ENCODE data around the gene SELENOM. TPM values are rescaled to one million over a fixed set of nuclear protein-coding genes. Genes with fewer than 3 reads are reported as not detected.

Gene SELENOM, protein sequence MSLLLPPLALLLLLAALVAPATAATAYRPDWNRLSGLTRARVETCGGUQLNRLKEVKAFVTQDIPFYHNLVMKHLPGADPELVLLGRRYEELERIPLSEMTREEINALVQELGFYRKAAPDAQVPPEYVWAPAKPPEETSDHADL
- total RNA-seq (2021) = 16.3 to 24.6 TPM (median 22.6 TPM) in 3 replicates
- percentile 34 among the genes with signal in this experiment for Bru-seq, nascent RNA
- long read RNA-seq, experiment 1, transcript SELENOM-201 (5 exons, 694 nt) = major isoform, 22 of 24 reads
- long read RNA-seq, experiment 1, partial matches to known transcripts = 1 of 24 reads
- long read RNA-seq, experiment 1, other reads (novel, unspliced or antisense) = 0 of 24 reads
- long read RNA-seq, experiment 2, transcript SELENOM-201 (5 exons, 694 nt) = major isoform, 22 of 34 reads
- long read RNA-seq, experiment 2, transcript SELENOM-208 (5 exons, 605 nt) = minor isoform, 5 of 34 reads
- long read RNA-seq, experiment 2, partial matches to known transcripts = 0 of 34 reads
- long read RNA-seq, experiment 2, other reads (novel, unspliced or antisense) = 7 of 34 reads
- long read RNA-seq, experiment 3, partial matches to known transcripts = 0 of 3 reads
- long read RNA-seq, experiment 3, other reads (novel, unspliced or antisense) = 0 of 3 reads

DNA sequence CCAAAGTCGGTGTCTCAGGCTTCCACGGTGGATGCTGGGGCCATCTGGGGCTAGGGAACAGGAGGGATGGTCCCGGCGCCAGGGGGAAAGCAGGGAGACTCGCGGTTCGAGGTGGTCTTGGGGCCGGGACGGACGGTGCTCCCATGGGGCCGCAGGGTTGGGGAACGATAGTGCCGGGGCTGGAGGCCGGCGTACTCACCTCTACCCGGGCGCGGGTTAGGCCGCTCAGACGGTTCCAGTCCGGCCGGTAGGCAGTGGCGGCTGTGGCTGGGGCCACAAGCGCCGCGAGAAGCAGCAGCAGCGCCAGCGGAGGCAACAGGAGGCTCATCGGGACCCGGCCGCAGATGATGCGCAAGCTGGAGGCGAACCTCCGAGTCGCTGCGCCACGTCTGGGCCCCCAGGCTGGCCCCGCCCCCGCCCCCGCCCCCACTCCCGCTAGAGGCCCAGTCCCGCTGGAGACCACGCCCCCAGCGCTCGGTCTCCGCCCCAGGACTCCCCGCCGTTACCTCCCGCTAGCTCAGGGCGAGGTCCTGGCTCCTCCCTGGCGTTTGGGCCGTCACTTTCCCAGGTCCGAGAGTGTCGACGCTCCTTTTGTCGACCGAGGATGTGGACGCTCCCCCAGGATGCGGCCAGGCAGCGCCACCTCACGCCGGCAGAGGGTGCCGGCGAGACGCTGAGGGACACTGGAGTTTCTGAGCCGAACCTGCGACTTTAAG is at the start of gene SELENOM:
TSS of gene SELENOM (minus strand) at position 391 of the 716 bp plus-strand sequence. CDS start at position 328, 63 bp downstream.
- ATAC-seq = peak; percentile 85
- H3K9me3 Mint-ChIP-seq = 0 out of 2 replicates have a peak, but pooled peaks cover under 1% of the 10 kb centered on the region
- peak; percentile 95 for DNase-seq (ENCODE audit: low spot score)
- ChIA-PET POLR2A (interaction anchor here (1.0 to 1.6 kb wide), 5 partner anchors 9 to 33 kb away, joined by 4 to 9 read pairs (median 5); partner anchors contain the start of genes PLA2G3 and SMTN), CTCF (interaction anchor here (0.6 to 9.1 kb wide), 32 partner anchors 8 to 344 kb away, joined by 3 to 363 read pairs (median 6); partner anchors contain the start of genes INPP5J, LIMK2, MORC2 and PIK3IP1)
- H3K4me1 Mint-ChIP-seq = peaks cover 18% of the 10 kb centered on the region
- H3K36me3 Mint-ChIP-seq = no peaks in the 10 kb centered on the region
- H3K27me3 Mint-ChIP-seq (ENCODE audit: low read depth) = peaks cover 49% of the 10 kb centered on the region
- H3K27ac Mint-ChIP-seq = peak within 1 kb of the TSS; percentile 19; the same call in 1 of the 2 replicates
- H3K4me3 Mint-ChIP-seq = peak within 1 kb of the TSS; percentile 74
- TF ChIP-seq USF2 (CRISPR knock-in tag; IDR thresholded peaks at IDR 0.05) (no peak), SMAD4 (CRISPR knock-in tag; IDR thresholded peaks at IDR 0.05) (no peak), AFF4 (CRISPR knock-in tag; IDR thresholded peaks at IDR 0.05; ENCODE audit: borderline replicate concordance) (no peak), CTCF (IDR thresholded peaks at IDR 0.05) (peak; percentile 46), SP1 (CRISPR knock-in tag; conservative IDR thresholded peaks at IDR 0.05) (peak; percentile 91), EMX1 (CRISPR knock-in tag; IDR thresholded peaks at IDR 0.05) (no peak), CBFB (CRISPR knock-in tag; IDR thresholded peaks at IDR 0.05; ENCODE audit: low read depth) (no peak), NR2C2 (CRISPR knock-in tag; IDR thresholded peaks at IDR 0.05) (no peak), FOXK1 (CRISPR knock-in tag; IDR thresholded peaks at IDR 0.05) (0 out of 2 replicates have a peak, but pooled peaks have one; percentile 37), TP53 (CRISPR knock-in tag; IDR thresholded peaks at IDR 0.05) (0 out of 2 replicates have a peak, but pooled peaks have one; percentile 24), MAX (CRISPR knock-in tag; IDR thresholded peaks at IDR 0.05) (peak; percentile 25; the same call in 1 of the 2 replicates), SOX15 (CRISPR knock-in tag; IDR thresholded peaks at IDR 0.05) (no peak), ZMAT4 (CRISPR knock-in tag; IDR thresholded peaks at IDR 0.05) (no peak), ZNF423 (CRISPR knock-in tag; IDR thresholded peaks at IDR 0.05) (peak; percentile 96), ETV6 (CRISPR knock-in tag; IDR thresholded peaks at IDR 0.05) (0 out of 2 replicates have a peak, but pooled peaks have one; percentile 31), TCF7 (CRISPR knock-in tag; IDR thresholded peaks at IDR 0.05; ENCODE audit: low read depth) (no peak), ZNF138 (CRISPR knock-in tag; conservative IDR thresholded peaks at IDR 0.05) (no peak), ZBTB21 (CRISPR knock-in tag; IDR thresholded peaks at IDR 0.05; ENCODE audit: borderline replicate concordance) (no peak), ELF4 (CRISPR knock-in tag; IDR thresholded peaks at IDR 0.05; ENCODE audit: low read depth) (no peak), NFATC4 (CRISPR knock-in tag; IDR thresholded peaks at IDR 0.05) (no peak), PRRX2 (CRISPR knock-in tag; IDR thresholded peaks at IDR 0.05) (no peak), GABPB1 (CRISPR knock-in tag; IDR thresholded peaks at IDR 0.05) (0 out of 2 replicates have a peak, but pooled peaks have one; percentile 1), RORB (CRISPR knock-in tag; IDR thresholded peaks at IDR 0.05) (no peak)
- TF ChIP-seq, protein P1, sequence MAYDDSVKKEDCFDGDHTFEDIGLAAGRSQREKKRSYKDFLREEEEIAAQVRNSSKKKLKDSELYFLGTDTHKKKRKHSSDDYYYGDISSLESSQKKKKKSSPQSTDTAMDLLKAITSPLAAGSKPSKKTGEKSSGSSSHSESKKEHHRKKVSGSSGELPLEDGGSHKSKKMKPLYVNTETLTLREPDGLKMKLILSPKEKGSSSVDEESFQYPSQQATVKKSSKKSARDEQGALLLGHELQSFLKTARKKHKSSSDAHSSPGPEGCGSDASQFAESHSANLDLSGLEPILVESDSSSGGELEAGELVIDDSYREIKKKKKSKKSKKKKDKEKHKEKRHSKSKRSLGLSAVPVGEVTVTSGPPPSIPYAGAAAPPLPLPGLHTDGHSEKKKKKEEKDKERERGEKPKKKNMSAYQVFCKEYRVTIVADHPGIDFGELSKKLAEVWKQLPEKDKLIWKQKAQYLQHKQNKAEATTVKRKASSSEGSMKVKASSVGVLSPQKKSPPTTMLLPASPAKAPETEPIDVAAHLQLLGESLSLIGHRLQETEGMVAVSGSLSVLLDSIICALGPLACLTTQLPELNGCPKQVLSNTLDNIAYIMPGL (CRISPR knock-in tag; IDR thresholded peaks at IDR 0.05) = 0 out of 2 replicates have a peak, but pooled peaks have one; percentile 47
- TF ChIP-seq, protein P2, sequence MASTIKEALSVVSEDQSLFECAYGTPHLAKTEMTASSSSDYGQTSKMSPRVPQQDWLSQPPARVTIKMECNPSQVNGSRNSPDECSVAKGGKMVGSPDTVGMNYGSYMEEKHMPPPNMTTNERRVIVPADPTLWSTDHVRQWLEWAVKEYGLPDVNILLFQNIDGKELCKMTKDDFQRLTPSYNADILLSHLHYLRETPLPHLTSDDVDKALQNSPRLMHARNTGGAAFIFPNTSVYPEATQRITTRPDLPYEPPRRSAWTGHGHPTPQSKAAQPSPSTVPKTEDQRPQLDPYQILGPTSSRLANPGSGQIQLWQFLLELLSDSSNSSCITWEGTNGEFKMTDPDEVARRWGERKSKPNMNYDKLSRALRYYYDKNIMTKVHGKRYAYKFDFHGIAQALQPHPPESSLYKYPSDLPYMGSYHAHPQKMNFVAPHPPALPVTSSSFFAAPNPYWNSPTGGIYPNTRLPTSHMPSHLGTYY (CRISPR knock-in tag; IDR thresholded peaks at IDR 0.05) = no peak
